Spleen (tissue), 11 donors: ENCODE results near the gene MRPL36. TPM values are rescaled to one million over a fixed set of nuclear protein-coding genes. Genes with fewer than 3 reads are reported as not detected.
A peak's percentile ranks its signal among the peaks of the same experiment; 100 is the strongest.

Experiments used
- DNase-seq: peaks from one replicate; pipeline ENCODE4 v3.0.0-alpha.2; 2020
- H3K27ac ChIP-seq, 8 donors: fragments of 200-600 bp; sonication (generic) in 7 of 8; 1 replicate in 4 of 8; 2 replicates in 4 of 8; pipeline versions ENCODE4 v1.5.0 to v1.8.0; 2016 to 2021; ENCODE audit warnings: inconsistent platforms in 4 of 8, mild to moderate bottlenecking in 4 of 8, moderate library complexity in 1 of 8
- H3K27me3 ChIP-seq, 7 donors: fragments of 200-600 bp; sonication (generic) in 6 of 7; replicated peaks in 1 of 7; 1 replicate in 4 of 7; 2 replicates in 3 of 7; pipeline versions ENCODE4 v1.5.0 to v1.8.0; 2016 to 2021; ENCODE audit warnings: inconsistent platforms in 3 of 7, mild to moderate bottlenecking in 1 of 7
- H3K36me3 ChIP-seq, 6 donors: fragments of 200-600 bp; sonication (generic) in 5 of 6; 1 replicate in 4 of 6; 2 replicates in 2 of 6; pipeline versions ENCODE4 v1.5.0 to v1.8.0; 2016 to 2021; ENCODE audit warnings: inconsistent platforms in 2 of 6
- H3K4me1 ChIP-seq, 6 donors: fragments of 200-600 bp; sonication (generic) in 5 of 6; 1 replicate in 3 of 6; 2 replicates in 3 of 6; pipeline versions ENCODE4 v1.5.0 to v1.8.0; 2016 to 2021; ENCODE audit warnings: inconsistent platforms in 3 of 6
- H3K4me3 ChIP-seq, 8 donors: fragments of 200-600 bp; sonication (generic) in 7 of 8; 1 replicate in 4 of 8; 2 replicates in 4 of 8; pipeline versions ENCODE4 v1.5.0 to v1.8.0; 2016 to 2021; ENCODE audit warnings: inconsistent platforms in 4 of 8, mild to moderate bottlenecking in 4 of 8, moderate library complexity in 2 of 8
- H3K9me3 ChIP-seq, 8 donors: fragments of 200-600 bp; sonication (generic) in 7 of 8; 1 replicate in 4 of 8; 2 replicates in 4 of 8; pipeline versions ENCODE4 v1.5.0 to v1.8.0; 2016 to 2021; ENCODE audit warnings: inconsistent platforms in 4 of 8
- POLR2A ChIP-seq, 3 donors: fragments of 450-650 bp; IDR thresholded peaks; one replicate each; pipeline ENCODE4 v1.5.1; 2017; ENCODE audit warnings: antibody characterized with exemption in 3 of 3, mild to moderate bottlenecking in 1 of 3
- POLR2AphosphoS5 ChIP-seq, 3 donors: sonication (generic); formaldehyde crosslinking; IDR thresholded peaks; one replicate each; pipeline ENCODE4 v1.5.1; 2017; ENCODE audit warnings: antibody characterized with exemption in 3 of 3
- WGBS, 5 donors: extraction: QIAGEN DNeasy Blood & Tissue Kit in 3 of 5; methylation state at CpG; one replicate each; pipeline versions ENCODE4 v1.1.5 to v1.1.7; 2013 to 2018; 5-methylcytosine and 5-hydroxymethylcytosine counted together
- intact Hi-C: fragments of 100-400 bp; cut with DNase I; formaldehyde crosslinking; loops from one replicate; pipeline ENCODE4 v1.15.0; 2023; ENCODE audit warnings: low total_unique reads
- polyA plus RNA-seq, 3 donors: library from polyadenylated mRNA; stranded (reverse); fragments of 200-250 nt; gene quantifications; one replicate each; pipeline ENCODE4 v1.2.1, GENCODE V29; 2013
- total RNA-seq, 7 donors: library from RNA; depleted of rRNA in 3 of 7; stranded (reverse); fragments of >200 nt in 3 of 7; fragmentation: NEBNext Ultra II Directional in 4 of 7; extraction: Animal tissue kit (Norgen Biotek cat#: 25700) in 4 of 7; gene quantifications; one replicate each; pipeline versions ENCODE4 v1.1.0 to v1.2.1, GENCODE V29; 2016 to 2021
- TF ChIP-seq, protein P1 (sequence below), 11 experiments: fragments of 200-600 bp in 7 of 11; fragments of 450-650 bp in 4 of 11; sonication (generic) in 4 of 11; IDR thresholded peaks in 8 of 11; conservative IDR thresholded peaks in 3 of 11; 1 replicate in 7 of 11; 2 replicates in 4 of 11; pipeline versions ENCODE4 v1.4.0 to v1.8.0; 2016 to 2021; ENCODE audit warnings: antibody characterized with exemption in 11 of 11, inconsistent platforms in 4 of 11, mild to moderate bottlenecking in 1 of 11
- donor health status: healthy with polysubstance abuse.
- donor health status: DM: no; HTN: no; CAD: no; lungs with moderate emphysema.
- donor health status: DM: no; HTN: no; CAD: no.
- donor health status: Bipolar disorder and iron deficiency.
- donor health status: healthy.
- donor health status: DM: no; HTN: no; CAD: no.
- donor health status: DM: yes; HTN: yes; CAD: no.

The MRPL36 gene
- total and polyA plus RNA-seq, 10 donors, result 20.3 to 77.3 (median 35.9) TPM

GRCh38 chr5:1842004-1842819, 42.6 kb upstream of the MRPL36 start:
- H3K36me3 ChIP-seq, result no peaks in the 10 kb centered on the region
- peaks cover 0 to 5% (median 0%) of the 10 kb centered on the region in 8 donors for H3K9me3 ChIP-seq
- TF ChIP-seq POLR2AphosphoS5 (IDR thresholded peaks at IDR 0.05) (no peak), POLR2A (IDR thresholded peaks at IDR 0.05) (no peak)
- TF ChIP-seq, protein P1, sequence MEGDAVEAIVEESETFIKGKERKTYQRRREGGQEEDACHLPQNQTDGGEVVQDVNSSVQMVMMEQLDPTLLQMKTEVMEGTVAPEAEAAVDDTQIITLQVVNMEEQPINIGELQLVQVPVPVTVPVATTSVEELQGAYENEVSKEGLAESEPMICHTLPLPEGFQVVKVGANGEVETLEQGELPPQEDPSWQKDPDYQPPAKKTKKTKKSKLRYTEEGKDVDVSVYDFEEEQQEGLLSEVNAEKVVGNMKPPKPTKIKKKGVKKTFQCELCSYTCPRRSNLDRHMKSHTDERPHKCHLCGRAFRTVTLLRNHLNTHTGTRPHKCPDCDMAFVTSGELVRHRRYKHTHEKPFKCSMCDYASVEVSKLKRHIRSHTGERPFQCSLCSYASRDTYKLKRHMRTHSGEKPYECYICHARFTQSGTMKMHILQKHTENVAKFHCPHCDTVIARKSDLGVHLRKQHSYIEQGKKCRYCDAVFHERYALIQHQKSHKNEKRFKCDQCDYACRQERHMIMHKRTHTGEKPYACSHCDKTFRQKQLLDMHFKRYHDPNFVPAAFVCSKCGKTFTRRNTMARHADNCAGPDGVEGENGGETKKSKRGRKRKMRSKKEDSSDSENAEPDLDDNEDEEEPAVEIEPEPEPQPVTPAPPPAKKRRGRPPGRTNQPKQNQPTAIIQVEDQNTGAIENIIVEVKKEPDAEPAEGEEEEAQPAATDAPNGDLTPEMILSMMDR (IDR thresholded peaks at IDR 0.05 in 8 of 11, conservative IDR thresholded peaks at IDR 0.05 in 3 of 11), result no peak
- H3K4me1 ChIP-seq, result no peaks in the 10 kb centered on the region
- no peak for DNase-seq
- intact Hi-C loops, result no loop called here
- H3K27me3 ChIP-seq, result peaks cover 0 to 75% (median 13%) of the 10 kb centered on the region in 7 donors
- no peak overlapping the region for H3K4me3 ChIP-seq
- H3K27ac ChIP-seq, result no peak overlapping the region
- WGBS, 5 donors, result 67 to 80% (median 74%) methylated on average over 17 of the region's 17 CpGs

DNA sequence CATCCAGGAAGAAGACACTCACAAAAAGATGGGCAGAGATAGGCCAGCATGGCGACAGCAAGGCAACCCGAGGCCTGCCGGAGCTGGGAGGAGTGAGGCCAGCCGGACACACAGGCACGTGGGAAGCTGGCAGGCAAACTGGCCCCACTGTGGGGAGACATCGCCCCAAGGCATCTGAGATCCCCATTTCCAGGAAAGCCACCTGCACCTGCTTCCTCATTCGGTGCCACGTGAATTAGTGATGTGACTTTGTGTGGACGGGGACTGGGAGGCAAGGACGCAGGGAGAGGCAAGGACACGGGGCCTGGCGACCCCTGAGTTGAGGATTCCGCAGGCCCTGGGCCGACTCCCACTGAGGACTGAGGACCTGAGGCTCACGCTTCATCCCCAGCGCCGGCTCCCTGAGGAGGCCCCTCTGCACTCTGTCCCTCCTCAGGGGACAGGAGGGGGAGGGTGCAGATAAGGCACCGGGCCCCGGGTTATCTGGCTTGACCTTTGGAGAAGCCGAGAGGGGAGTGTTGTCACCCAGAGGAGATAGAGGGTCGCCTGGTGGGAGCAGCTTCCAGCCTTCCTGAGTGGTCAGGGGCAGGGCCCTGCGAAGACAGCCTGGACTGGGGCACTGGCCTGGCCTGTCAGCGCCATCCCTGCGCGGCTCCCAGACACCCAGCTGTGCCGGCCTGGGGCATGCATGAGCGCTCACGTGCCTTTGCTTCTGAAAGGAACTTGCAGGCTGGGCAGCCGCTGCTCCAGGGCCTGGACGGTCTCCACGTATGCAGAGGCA, 41.3 kb upstream of the MRPL36 start:
- Histone ChIP-seq H3K4me3 (no peak overlapping the region), H3K27me3 (peaks cover 0 to 78% (median 18%) of the 10 kb centered on the region in 7 donors), H3K9me3 (peaks cover 0 to 4% (median 0%) of the 10 kb centered on the region in 8 donors), H3K4me1 (no peaks in the 10 kb centered on the region), H3K27ac (no peak overlapping the region), H3K36me3 (no peaks in the 10 kb centered on the region)
- DNase-seq, result peak; percentile 70
- TF ChIP-seq POLR2A (IDR thresholded peaks at IDR 0.05) (no peak), POLR2AphosphoS5 (IDR thresholded peaks at IDR 0.05) (no peak)
- TF ChIP-seq, protein P1 (IDR thresholded peaks at IDR 0.05 in 8 of 11, conservative IDR thresholded peaks at IDR 0.05 in 3 of 11), result no peak
- intact Hi-C loops, result no loop called here
- whole genome bisulfite sequencing, 5 donors, result 42 to 56% (median 45%) methylated on average over 22 to 31 of the region's 31 CpGs

DNA sequence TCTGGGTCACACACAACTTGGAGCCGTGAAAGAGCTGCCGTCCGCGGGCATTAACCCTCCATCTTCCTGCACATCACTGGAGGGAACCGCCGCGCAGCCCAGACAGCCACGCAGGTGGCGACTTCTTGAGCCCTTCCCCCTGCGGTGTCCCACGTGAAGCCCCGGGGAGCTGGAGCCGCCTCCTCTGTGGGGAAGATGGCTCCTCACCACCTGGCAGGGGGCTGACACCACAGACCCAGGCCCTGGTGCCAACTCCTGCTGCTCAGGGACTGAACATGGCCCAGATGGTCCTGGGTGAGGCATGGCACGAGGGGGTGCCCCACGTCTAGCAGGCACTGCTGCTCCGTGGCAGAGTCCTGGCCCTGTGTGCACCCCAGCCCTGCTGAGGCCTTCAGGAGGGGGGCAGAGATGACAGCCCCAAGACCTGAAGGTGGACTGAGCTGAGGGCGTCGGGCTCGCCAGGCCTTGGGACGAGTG, 40.5 kb upstream of the MRPL36 start:
- no peaks in the 10 kb centered on the region for H3K4me1 ChIP-seq
- H3K9me3 ChIP-seq, result no peaks in the 10 kb centered on the region
- DNase-seq, result peak; percentile 69
- peaks cover 0 to 85% (median 18%) of the 10 kb centered on the region in 7 donors for H3K27me3 ChIP-seq
- TF ChIP-seq, protein P1 (IDR thresholded peaks at IDR 0.05 in 8 of 11, conservative IDR thresholded peaks at IDR 0.05 in 3 of 11), result no peak
- no peak for TF ChIP-seq POLR2A (IDR thresholded peaks at IDR 0.05)
- TF ChIP-seq POLR2AphosphoS5 (IDR thresholded peaks at IDR 0.05), result no peak
- H3K27ac ChIP-seq, result no peak overlapping the region
- 77 to 88% (median 85%) methylated on average over 13 to 20 of the region's 20 CpGs for WGBS, 5 donors
- H3K36me3 ChIP-seq, result no peaks in the 10 kb centered on the region
- intact Hi-C loops, result no loop called here
- H3K4me3 ChIP-seq, result no peak overlapping the region

GRCh38 chr5:1838013-1838412, 38.4 kb upstream of the MRPL36 start:
- intact Hi-C loops, result no loop called here
- H3K9me3 ChIP-seq, result no peaks in the 10 kb centered on the region

More at GRCh38 chr5:1838013-1838412, 38.4 kb upstream of the MRPL36 start:
- H3K4me3 ChIP-seq, result no peak overlapping the region
- 72 to 87% (median 78%) methylated on average over 7 to 9 of the region's 9 CpGs for WGBS, 5 donors
- H3K27me3 ChIP-seq, result peaks cover 3 to 87% (median 18%) of the 10 kb centered on the region in 7 donors
- H3K27ac ChIP-seq, result no peak overlapping the region
- no peaks in the 10 kb centered on the region for H3K36me3 ChIP-seq
- no peak for TF ChIP-seq POLR2A (IDR thresholded peaks at IDR 0.05)
- no peak for TF ChIP-seq POLR2AphosphoS5 (IDR thresholded peaks at IDR 0.05)
- TF ChIP-seq, protein P1 (IDR thresholded peaks at IDR 0.05 in 8 of 11, conservative IDR thresholded peaks at IDR 0.05 in 3 of 11), result no peak
- peak; percentile 41 for DNase-seq
- no peaks in the 10 kb centered on the region for H3K4me1 ChIP-seq
